Activated CD4-positive, alpha-beta T cell treated with anti-CD3 and anti-CD28 coated beads, Interleukin-2, amount 10 ng/mL, durations not matched to agents 7 days and 5 days (primary cell): ENCODE data around the gene SLC9C1. TPM values are rescaled to one million over a fixed set of nuclear protein-coding genes. Genes with fewer than 3 reads are reported as not detected.
"Not testable (repeated sequence)": the region's sequence is repeated elsewhere in the genome, so short reads cannot be mapped to it uniquely, and the experiment has no call there.

Source experiments
- CTCF ChIA-PET: fragments of 350-600 bp; sonication (Branson Sonifier 250); formaldehyde crosslinking; loops from one replicate; lab custom pipeline; 2021; ENCODE audit warnings: antibody characterized with exemption; lab: Charles Lee
- POLR2A ChIA-PET: fragments of 350-600 bp; sonication (Branson Sonifier 250); formaldehyde crosslinking; loops from one replicate; lab custom pipeline; 2021; ENCODE audit warnings: antibody characterized with exemption; lab: Charles Lee
- DNase-seq: peaks from one replicate; pipeline ENCODE4 v3.0.0-alpha.2; 2020
- H3K27ac Mint-ChIP-seq: one replicate; pipeline ENCODE4 v1.8.0; 2021; ENCODE audit warnings: mild to moderate bottlenecking, moderate library complexity, mixed read lengths
- H3K27me3 Mint-ChIP-seq: one replicate; pipeline ENCODE4 v1.8.0; 2021; ENCODE audit warnings: mixed read lengths
- H3K36me3 Mint-ChIP-seq: one replicate; pipeline ENCODE4 v1.8.0; 2021; ENCODE audit warnings: low read depth, mixed read lengths
- H3K4me1 Mint-ChIP-seq: one replicate; pipeline ENCODE4 v1.8.0; 2021; ENCODE audit warnings: mixed read lengths
- H3K4me3 Mint-ChIP-seq: one replicate; pipeline ENCODE4 v1.8.0; 2021; ENCODE audit warnings: mild to moderate bottlenecking, moderate library complexity, mixed read lengths
- H3K9me3 Mint-ChIP-seq: one replicate; pipeline ENCODE4 v1.8.0; 2021; ENCODE audit warnings: mixed read lengths
- total RNA-seq, 2 experiments: library from RNA; stranded (reverse); gene quantifications; one replicate each; pipeline ENCODE4 v1.2.3, GENCODE V29; 2021

The SLC9C1 gene
- total RNA-seq, 2 experiments from 2014 or later = not detected

GRCh38 chr3:112233083-112233482 is 60.9 kb downstream of the SLC9C1 start:
- ChIA-PET POLR2A (no interaction called here), CTCF (no interaction called here)
- Mint-ChIP-seq H3K9me3 (peaks cover 4% of the 10 kb centered on the region), H3K27ac (no peak overlapping the region), H3K4me3 (no peak overlapping the region), H3K4me1 (no peaks in the 10 kb centered on the region), H3K27me3 (peaks cover 16% of the 10 kb centered on the region), H3K36me3 (no peaks in the 10 kb centered on the region)
- DNase-seq = no peak

- peaks cover 19% of the 10 kb centered on the region for H3K27me3 Mint-ChIP-seq
- H3K27ac Mint-ChIP-seq = no peak overlapping the region
- H3K4me1 Mint-ChIP-seq = no peaks in the 10 kb centered on the region
- no peak for DNase-seq
- no peaks in the 10 kb centered on the region for H3K36me3 Mint-ChIP-seq
- H3K9me3 Mint-ChIP-seq = peaks cover 4% of the 10 kb centered on the region
- CTCF ChIA-PET = interaction anchor here (0.7 kb wide), 1 partner anchor 630 kb away, joined by 3 read pairs; no protein-coding TSS in a partner anchor
- POLR2A ChIA-PET = no interaction called here
- H3K4me3 Mint-ChIP-seq = no peak overlapping the region
These were observed 62.3 kb downstream of the SLC9C1 start for GRCh38 chr3:112231727-112232126.

GRCh38 chr3:112230033-112230432 is 64.0 kb downstream of the SLC9C1 start:
- ChIA-PET CTCF (no interaction called here), POLR2A (no interaction called here)
- peaks cover 19% of the 10 kb centered on the region for H3K27me3 Mint-ChIP-seq
- H3K36me3 Mint-ChIP-seq = no peaks in the 10 kb centered on the region
- H3K27ac Mint-ChIP-seq = no peak overlapping the region
- no peaks in the 10 kb centered on the region for H3K4me1 Mint-ChIP-seq
- no peak for DNase-seq
- H3K4me3 Mint-ChIP-seq = no peak overlapping the region
- peaks cover 12% of the 10 kb centered on the region for H3K9me3 Mint-ChIP-seq

GRCh38 chr3:112228786-112229185 is 65.2 kb downstream of the SLC9C1 start:
- Mint-ChIP-seq H3K9me3 (peaks cover 17% of the 10 kb centered on the region), H3K27ac (no peak overlapping the region), H3K4me3 (no peak overlapping the region), H3K36me3 (no peaks in the 10 kb centered on the region), H3K27me3 (peaks cover 24% of the 10 kb centered on the region), H3K4me1 (no peaks in the 10 kb centered on the region)
- POLR2A ChIA-PET = no interaction called here
- DNase-seq = no peak
- CTCF ChIA-PET = no interaction called here

GRCh38 chr3:112200317-112200666 is 93.7 kb downstream of the SLC9C1 start:
- Mint-ChIP-seq H3K27ac (no peak overlapping the region), H3K27me3 (no peaks in the 10 kb centered on the region)
- POLR2A ChIA-PET = no interaction called here

GRCh38 chr3:112199622-112200316 is 94.2 kb downstream of the SLC9C1 start:
- no peak for DNase-seq
- H3K36me3 Mint-ChIP-seq = no peaks in the 10 kb centered on the region
- no peaks in the 10 kb centered on the region for H3K27me3 Mint-ChIP-seq
- CTCF ChIA-PET = interaction anchor here (0.9 kb wide), 1 partner anchor 11 kb away, joined by 4 read pairs; no protein-coding TSS in a partner anchor
- H3K4me3 Mint-ChIP-seq = no peak overlapping the region
- H3K4me1 Mint-ChIP-seq = no peaks in the 10 kb centered on the region
- no peaks in the 10 kb centered on the region for H3K9me3 Mint-ChIP-seq
- H3K27ac Mint-ChIP-seq = no peak overlapping the region
- POLR2A ChIA-PET = no interaction called here

More at GRCh38 chr3:112200317-112200666, 93.7 kb downstream of the SLC9C1 start:
- Mint-ChIP-seq H3K36me3 (no peaks in the 10 kb centered on the region), H3K4me3 (no peak overlapping the region), H3K4me1 (no peaks in the 10 kb centered on the region), H3K9me3 (no peaks in the 10 kb centered on the region)
- CTCF ChIA-PET = interaction anchor here (0.9 kb wide), 1 partner anchor 10 kb away, joined by 4 read pairs; no protein-coding TSS in a partner anchor
- DNase-seq = no peak

GRCh38 chr3:112197131-112197530 is 96.9 kb downstream of the SLC9C1 start:
- Mint-ChIP-seq H3K9me3 (peaks cover 9% of the 10 kb centered on the region), H3K4me3 (no peak overlapping the region), H3K27me3 (peaks cover under 1% of the 10 kb centered on the region), H3K27ac (no peak overlapping the region), H3K36me3 (no peaks in the 10 kb centered on the region), H3K4me1 (no peaks in the 10 kb centered on the region)
- DNase-seq = no peak
- CTCF ChIA-PET = interaction anchor here (0.7 kb wide), 1 partner anchor 528 kb away, joined by 3 read pairs; no protein-coding TSS in a partner anchor
- POLR2A ChIA-PET = no interaction called here

GRCh38 chr3:112187300-112187699 is 106.7 kb downstream of the SLC9C1 start:
- CTCF ChIA-PET = no interaction called here

GRCh38 chr3:112185423-112186035 is 108.5 kb downstream of the SLC9C1 start:
- H3K4me3 Mint-ChIP-seq, POLR2A ChIA-PET, H3K36me3 Mint-ChIP-seq: not testable (repeated sequence)

More at GRCh38 chr3:112187300-112187699, 106.7 kb downstream of the SLC9C1 start:
- Mint-ChIP-seq H3K27ac (no peak overlapping the region), H3K9me3 (peaks cover 8% of the 10 kb centered on the region), H3K27me3 (peaks cover 8% of the 10 kb centered on the region), H3K4me1 (peaks cover 5% of the 10 kb centered on the region), H3K4me3 (no peak overlapping the region), H3K36me3 (no peaks in the 10 kb centered on the region)
- POLR2A ChIA-PET = no interaction called here
- no peak for DNase-seq

GRCh38 chr3:112175646-112176045 is 118.4 kb downstream of the SLC9C1 start:
- Mint-ChIP-seq H3K27me3 (no peaks in the 10 kb centered on the region), H3K9me3 (peaks cover 5% of the 10 kb centered on the region), H3K36me3 (no peaks in the 10 kb centered on the region), H3K27ac (no peak overlapping the region), H3K4me3 (no peak overlapping the region), H3K4me1 (no peaks in the 10 kb centered on the region)
- CTCF ChIA-PET = no interaction called here
- POLR2A ChIA-PET = no interaction called here
- no peak for DNase-seq

More at GRCh38 chr3:112185423-112186035, 108.5 kb downstream of the SLC9C1 start:
- H3K27ac Mint-ChIP-seq, H3K4me1 Mint-ChIP-seq, DNase-seq, H3K9me3 Mint-ChIP-seq, CTCF ChIA-PET, H3K27me3 Mint-ChIP-seq: not testable (repeated sequence)

- CTCF ChIA-PET = no interaction called here
- POLR2A ChIA-PET = no interaction called here
- peaks cover 5% of the 10 kb centered on the region for H3K9me3 Mint-ChIP-seq
These were observed 119.0 kb downstream of the SLC9C1 start for GRCh38 chr3:112175037-112175436.

GRCh38 chr3:112171144-112171543 is 122.9 kb downstream of the SLC9C1 start:
- Mint-ChIP-seq H3K9me3 (peaks cover 6% of the 10 kb centered on the region), H3K4me3 (no peak overlapping the region), H3K36me3 (no peaks in the 10 kb centered on the region), H3K27me3 (peaks cover 1% of the 10 kb centered on the region), H3K4me1 (no peaks in the 10 kb centered on the region), H3K27ac (no peak overlapping the region)
- ChIA-PET CTCF (no interaction called here), POLR2A (no interaction called here)
- no peak for DNase-seq

More at GRCh38 chr3:112175037-112175436, 119.0 kb downstream of the SLC9C1 start:
- no peak overlapping the region for H3K27ac Mint-ChIP-seq
- H3K36me3 Mint-ChIP-seq = no peaks in the 10 kb centered on the region
- H3K27me3 Mint-ChIP-seq = no peaks in the 10 kb centered on the region
- no peak for DNase-seq
- no peaks in the 10 kb centered on the region for H3K4me1 Mint-ChIP-seq
- H3K4me3 Mint-ChIP-seq = no peak overlapping the region

GRCh38 chr3:112170046-112170445 is 124.0 kb downstream of the SLC9C1 start:
- ChIA-PET CTCF (no interaction called here), POLR2A (no interaction called here)
- no peak for DNase-seq
- H3K27ac Mint-ChIP-seq = no peak overlapping the region
- H3K4me1 Mint-ChIP-seq = no peaks in the 10 kb centered on the region
- peaks cover 7% of the 10 kb centered on the region for H3K9me3 Mint-ChIP-seq
- no peaks in the 10 kb centered on the region for H3K36me3 Mint-ChIP-seq
- no peak overlapping the region for H3K4me3 Mint-ChIP-seq
- peaks cover 1% of the 10 kb centered on the region for H3K27me3 Mint-ChIP-seq
